Measurements from ENCODE around the gene XKR7. TPM values are rescaled to one million over a fixed set of nuclear protein-coding genes. Genes with fewer than 3 reads are reported as not detected.

Gene XKR7
- total RNA-seq, 1 donor from 2014 or later: 0.23 TPM

DNA sequence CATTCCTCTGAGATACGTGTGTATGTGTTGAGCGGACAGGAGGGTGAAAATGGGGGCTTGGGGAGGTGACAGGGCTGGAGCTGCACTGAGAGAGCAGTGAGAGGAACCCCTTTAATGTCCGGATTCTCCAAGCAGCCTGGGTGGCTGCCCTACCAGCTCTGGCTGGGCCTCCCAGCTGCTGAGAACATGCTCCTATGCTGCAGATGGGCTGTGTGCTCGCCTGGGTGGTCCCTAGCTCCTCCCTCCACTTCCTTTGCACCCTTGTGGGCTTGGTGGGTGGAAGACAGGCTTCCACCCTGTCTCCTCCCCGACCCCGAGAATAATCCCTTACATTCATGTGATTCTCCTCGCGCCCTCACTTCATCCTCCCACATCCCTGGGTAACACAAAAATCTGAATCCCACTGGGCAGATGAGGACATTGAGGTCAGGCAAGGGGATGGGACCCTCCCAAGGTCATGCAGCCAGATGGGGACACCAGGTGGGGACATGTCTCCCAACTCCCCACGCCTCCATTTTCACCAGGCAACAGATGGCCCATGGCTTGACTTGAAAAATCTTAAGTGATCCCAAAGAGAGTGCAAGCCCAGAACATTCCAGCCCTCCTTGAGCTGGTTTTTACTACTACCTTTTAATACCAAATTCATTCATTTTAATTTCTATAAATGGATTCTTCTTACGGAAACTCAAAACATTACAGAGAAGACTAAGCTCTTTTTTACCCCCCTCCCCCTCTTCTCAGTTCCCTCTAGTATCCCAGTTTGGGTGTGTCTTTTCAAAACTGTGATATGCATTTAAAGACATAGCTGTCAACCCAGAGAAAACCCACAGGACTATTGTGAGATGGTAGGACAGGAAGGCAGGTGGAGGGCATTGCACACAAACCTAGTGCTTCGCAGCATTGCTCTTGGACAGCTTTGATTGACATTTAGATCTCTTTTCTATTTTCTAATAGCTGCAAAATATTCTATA lies 11.1 kb upstream of the XKR7 start:
- Mint-ChIP-seq H3K9me3 (ENCODE audit: unreplicated experiment) (no peaks in the 10 kb centered on the region), H3K4me3 (ENCODE audit: unreplicated experiment) (no peak overlapping the region), H3K27ac (ENCODE audit: unreplicated experiment) (no peak overlapping the region), H3K36me3 (ENCODE audit: low read depth, unreplicated experiment) (no peaks in the 10 kb centered on the region), H3K27me3 (ENCODE audit: unreplicated experiment) (peaks cover 7% of the 10 kb centered on the region), H3K4me1 (ENCODE audit: unreplicated experiment) (no peaks in the 10 kb centered on the region)
- TF ChIP-seq, protein P1, sequence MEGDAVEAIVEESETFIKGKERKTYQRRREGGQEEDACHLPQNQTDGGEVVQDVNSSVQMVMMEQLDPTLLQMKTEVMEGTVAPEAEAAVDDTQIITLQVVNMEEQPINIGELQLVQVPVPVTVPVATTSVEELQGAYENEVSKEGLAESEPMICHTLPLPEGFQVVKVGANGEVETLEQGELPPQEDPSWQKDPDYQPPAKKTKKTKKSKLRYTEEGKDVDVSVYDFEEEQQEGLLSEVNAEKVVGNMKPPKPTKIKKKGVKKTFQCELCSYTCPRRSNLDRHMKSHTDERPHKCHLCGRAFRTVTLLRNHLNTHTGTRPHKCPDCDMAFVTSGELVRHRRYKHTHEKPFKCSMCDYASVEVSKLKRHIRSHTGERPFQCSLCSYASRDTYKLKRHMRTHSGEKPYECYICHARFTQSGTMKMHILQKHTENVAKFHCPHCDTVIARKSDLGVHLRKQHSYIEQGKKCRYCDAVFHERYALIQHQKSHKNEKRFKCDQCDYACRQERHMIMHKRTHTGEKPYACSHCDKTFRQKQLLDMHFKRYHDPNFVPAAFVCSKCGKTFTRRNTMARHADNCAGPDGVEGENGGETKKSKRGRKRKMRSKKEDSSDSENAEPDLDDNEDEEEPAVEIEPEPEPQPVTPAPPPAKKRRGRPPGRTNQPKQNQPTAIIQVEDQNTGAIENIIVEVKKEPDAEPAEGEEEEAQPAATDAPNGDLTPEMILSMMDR (IDR thresholded peaks at IDR 0.05; ENCODE audit: unreplicated experiment): no peak
- DNase-seq (ENCODE audit: low spot score): no peak

DNA sequence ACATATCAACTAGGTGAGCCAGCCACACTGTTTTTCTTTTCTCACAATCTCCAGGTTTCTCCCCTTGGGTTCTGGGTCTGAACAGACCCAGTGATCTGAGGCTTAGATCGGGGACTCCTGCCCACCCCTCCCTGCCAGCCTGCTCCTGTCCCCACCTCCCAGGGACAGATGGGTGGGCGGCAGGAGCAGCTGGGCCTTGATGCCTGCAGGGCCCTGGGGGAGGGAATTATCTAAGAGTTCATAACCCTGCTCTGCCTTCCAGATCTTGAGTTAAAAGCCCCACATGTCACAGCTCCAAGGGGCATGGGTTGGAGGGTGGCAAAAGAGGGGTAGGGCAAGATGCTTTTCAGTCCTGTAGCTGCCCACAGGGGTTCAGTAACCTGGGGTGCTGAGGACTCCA lies 5.2 kb upstream of the XKR7 start:
- H3K9me3 Mint-ChIP-seq (ENCODE audit: unreplicated experiment): no peaks in the 10 kb centered on the region
- H3K27ac Mint-ChIP-seq (ENCODE audit: unreplicated experiment): no peak overlapping the region
- H3K36me3 Mint-ChIP-seq (ENCODE audit: low read depth, unreplicated experiment): no peaks in the 10 kb centered on the region
- DNase-seq (ENCODE audit: low spot score): no peak
- TF ChIP-seq, protein P1 (IDR thresholded peaks at IDR 0.05; ENCODE audit: unreplicated experiment): no peak
- no peak overlapping the region for H3K4me3 Mint-ChIP-seq (ENCODE audit: unreplicated experiment)
- peaks cover 8% of the 10 kb centered on the region for H3K4me1 Mint-ChIP-seq (ENCODE audit: unreplicated experiment)
- peaks cover 2% of the 10 kb centered on the region for H3K27me3 Mint-ChIP-seq (ENCODE audit: unreplicated experiment)

DNA sequence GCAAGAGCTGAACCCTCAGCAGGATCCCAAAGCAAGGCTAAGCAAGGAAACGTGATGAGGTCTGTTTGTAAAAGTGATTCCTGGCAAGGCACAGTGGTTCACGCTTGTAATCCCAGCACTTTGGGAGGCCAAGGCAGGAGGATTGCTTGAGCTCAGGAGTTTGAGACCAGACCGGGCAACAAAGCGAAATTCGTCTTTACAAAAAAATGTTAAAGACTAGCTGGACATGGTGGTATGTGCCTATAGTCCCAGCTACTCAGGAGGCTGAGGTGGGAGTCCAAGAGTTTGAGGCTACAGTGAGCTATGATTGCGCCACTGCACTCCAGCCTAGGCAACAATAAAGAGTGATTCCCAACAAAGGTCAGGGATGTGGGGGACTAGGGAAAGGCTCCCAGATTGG lies 4.1 kb upstream of the XKR7 start:
- H3K27me3 Mint-ChIP-seq (ENCODE audit: unreplicated experiment): peaks cover 2% of the 10 kb centered on the region
- DNase-seq (ENCODE audit: low spot score): no peak
- H3K9me3 Mint-ChIP-seq (ENCODE audit: unreplicated experiment): no peaks in the 10 kb centered on the region

DNA sequence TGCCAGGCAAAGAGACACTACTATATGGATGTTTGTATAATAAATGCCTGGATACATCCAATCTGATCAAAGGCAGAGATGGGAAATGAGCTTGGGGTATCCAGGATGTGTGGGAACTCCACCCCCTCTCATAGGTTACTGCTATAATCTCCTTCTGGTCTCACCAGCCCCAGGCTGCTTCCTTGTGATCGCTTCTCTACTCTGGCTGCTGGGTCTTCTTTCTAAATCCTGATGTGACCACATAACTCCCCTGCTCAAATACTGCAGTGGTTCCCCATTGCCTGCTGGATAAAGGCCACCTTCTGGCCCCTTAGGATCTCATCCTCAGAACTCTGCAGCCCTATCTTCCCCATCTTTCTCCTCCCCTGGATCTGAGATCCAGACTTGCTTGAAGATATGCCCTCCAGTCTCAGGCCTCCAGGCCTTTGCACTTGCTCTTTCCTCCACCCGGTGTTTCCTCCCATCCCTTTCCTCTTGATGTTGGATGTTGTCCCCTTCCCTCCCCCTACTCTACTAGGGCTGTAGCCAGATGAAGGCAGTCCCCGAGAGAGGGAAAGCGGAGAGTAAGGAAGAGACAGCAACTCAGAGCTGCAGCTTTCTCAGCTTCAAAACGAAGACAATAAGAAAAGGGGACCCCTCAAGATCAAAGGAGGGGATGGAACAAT lies 828 bp upstream of the XKR7 start:
- peaks cover 5% of the 10 kb centered on the region for H3K27me3 Mint-ChIP-seq (ENCODE audit: unreplicated experiment)
- DNase-seq (ENCODE audit: low spot score): no peak
- peak overlapping the region; percentile 64 for H3K4me3 Mint-ChIP-seq (ENCODE audit: unreplicated experiment)
- H3K9me3 Mint-ChIP-seq (ENCODE audit: unreplicated experiment): no peaks in the 10 kb centered on the region
- H3K36me3 Mint-ChIP-seq (ENCODE audit: low read depth, unreplicated experiment): no peaks in the 10 kb centered on the region
- peaks cover 7% of the 10 kb centered on the region for H3K4me1 Mint-ChIP-seq (ENCODE audit: unreplicated experiment)
- H3K27ac Mint-ChIP-seq (ENCODE audit: unreplicated experiment): no peak overlapping the region
- TF ChIP-seq, protein P1 (IDR thresholded peaks at IDR 0.05; ENCODE audit: unreplicated experiment): no peak

More for the DNA sequence above, 4.1 kb upstream of the XKR7 start:
- Mint-ChIP-seq H3K36me3 (ENCODE audit: low read depth, unreplicated experiment) (no peaks in the 10 kb centered on the region), H3K27ac (ENCODE audit: unreplicated experiment) (no peak overlapping the region), H3K4me1 (ENCODE audit: unreplicated experiment) (peaks cover 8% of the 10 kb centered on the region), H3K4me3 (ENCODE audit: unreplicated experiment) (no peak overlapping the region)
- TF ChIP-seq, protein P1 (IDR thresholded peaks at IDR 0.05; ENCODE audit: unreplicated experiment): no peak

Measured in endothelial cell (in vitro differentiated cells).